ENCODE data around the gene IFNA10. TPM values are rescaled to one million over a fixed set of nuclear protein-coding genes. Genes with fewer than 3 reads are reported as not detected.

Gene IFNA10
- polyA plus RNA-seq, 1 donor (not counting 4 experiments of a cell fraction or from before 2014, with no cell fraction given) = not detected

DNA sequence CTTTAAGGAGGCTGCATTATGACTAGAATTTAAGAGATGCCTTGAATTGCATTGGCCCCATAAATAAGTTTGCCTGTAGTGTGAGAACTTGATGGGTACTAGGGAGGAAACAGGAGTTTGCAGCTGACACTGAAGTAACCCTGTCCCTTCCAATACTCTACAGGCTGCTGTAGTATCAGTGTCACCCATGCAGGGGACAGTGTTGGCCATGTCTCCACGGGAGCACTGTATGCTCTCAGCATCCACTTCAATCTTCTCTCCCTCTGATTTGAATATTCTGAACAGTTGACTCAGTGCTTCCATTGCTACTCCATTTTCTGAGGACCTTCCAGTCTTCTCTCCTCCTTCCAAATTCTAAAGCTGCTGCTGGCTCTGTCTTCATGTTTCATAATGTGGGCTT, 44.2 kb upstream of the IFNA10 start:
- H3K9ac ChIP-seq (ENCODE audit: control insufficient read depth, extremely low read depth, insufficient read depth, low read length) = no peak overlapping the region
- peaks cover 18% of the 10 kb centered on the region for H3K27me3 ChIP-seq (ENCODE audit: control insufficient read depth, extremely low read depth, insufficient read depth, low read length)

DNA sequence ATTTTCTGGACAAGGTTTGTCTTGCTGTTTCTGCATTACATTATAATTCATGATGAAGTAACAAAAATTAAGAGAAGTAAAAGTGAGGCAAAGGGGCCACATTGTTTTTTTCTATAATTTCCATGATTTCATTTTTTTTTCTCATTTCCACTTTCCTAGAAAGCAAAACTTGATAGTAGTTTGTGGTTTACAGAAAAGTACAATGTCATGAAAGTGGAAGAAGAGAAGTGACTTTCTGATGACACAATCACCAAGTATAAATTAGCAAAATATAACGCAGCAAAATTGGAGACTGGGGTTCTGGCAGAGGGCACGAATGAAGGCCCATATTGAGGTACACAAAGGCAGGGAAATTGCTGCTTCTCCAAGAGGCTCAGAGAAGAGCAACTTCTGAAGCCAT, 37.9 kb upstream of the IFNA10 start:
- Histone ChIP-seq H4K20me1 (ENCODE audit: control insufficient read depth, extremely low read depth, insufficient read depth, low read length) (no peaks in the 10 kb centered on the region), H3K9me1 (ENCODE audit: control insufficient read depth, extremely low read depth, insufficient read depth, low read length) (no peaks in the 10 kb centered on the region), H3K79me2 (ENCODE audit: control insufficient read depth, insufficient read depth, low read length) (no peaks in the 10 kb centered on the region), H3K4me1 (ENCODE audit: control insufficient read depth, extremely low read depth, insufficient read depth, low read length) (no peaks in the 10 kb centered on the region), H3K4me2 (ENCODE audit: control insufficient read depth, extremely low read depth, insufficient read depth, low read depth, low read length) (no peak overlapping the region), H3K9me3 (ENCODE audit: control insufficient read depth, low read depth, low read length) (no peaks in the 10 kb centered on the region), H2AFZ (ENCODE audit: control insufficient read depth, low read length) (no peak overlapping the region), H3K27ac (ENCODE audit: control insufficient read depth, insufficient read depth, low read length) (no peak overlapping the region), H3K27me3 (ENCODE audit: control insufficient read depth, extremely low read depth, insufficient read depth, low read length) (peaks cover 9% of the 10 kb centered on the region), H3K36me3 (ENCODE audit: control insufficient read depth in 2 of 2, extremely low read depth in 1 of 2, insufficient read depth in 2 of 2, low read length in 2 of 2) (no peaks in the 10 kb centered on the region), H3K9ac (ENCODE audit: control insufficient read depth, extremely low read depth, insufficient read depth, low read length) (no peak overlapping the region), H3K4me3 (ENCODE audit: control insufficient read depth in 2 of 3, extremely low read depth in 1 of 3, insufficient read depth in 2 of 3, low read depth in 1 of 3, low read length in 3 of 3) (no peak overlapping the region)
- dilution Hi-C loops (cut with MboI; ENCODE audit: extremely low pct_ligation_motif_present, low sequenced_read_pairs) = no loop called here
- FAIRE-seq (no peak), DNase-seq (ENCODE audit: low read depth, low spot score) (no peak)
- TF ChIP-seq EZH2 (IDR thresholded peaks at IDR 0.05; ENCODE audit: low read length) = no peak
- TF ChIP-seq, protein P1, sequence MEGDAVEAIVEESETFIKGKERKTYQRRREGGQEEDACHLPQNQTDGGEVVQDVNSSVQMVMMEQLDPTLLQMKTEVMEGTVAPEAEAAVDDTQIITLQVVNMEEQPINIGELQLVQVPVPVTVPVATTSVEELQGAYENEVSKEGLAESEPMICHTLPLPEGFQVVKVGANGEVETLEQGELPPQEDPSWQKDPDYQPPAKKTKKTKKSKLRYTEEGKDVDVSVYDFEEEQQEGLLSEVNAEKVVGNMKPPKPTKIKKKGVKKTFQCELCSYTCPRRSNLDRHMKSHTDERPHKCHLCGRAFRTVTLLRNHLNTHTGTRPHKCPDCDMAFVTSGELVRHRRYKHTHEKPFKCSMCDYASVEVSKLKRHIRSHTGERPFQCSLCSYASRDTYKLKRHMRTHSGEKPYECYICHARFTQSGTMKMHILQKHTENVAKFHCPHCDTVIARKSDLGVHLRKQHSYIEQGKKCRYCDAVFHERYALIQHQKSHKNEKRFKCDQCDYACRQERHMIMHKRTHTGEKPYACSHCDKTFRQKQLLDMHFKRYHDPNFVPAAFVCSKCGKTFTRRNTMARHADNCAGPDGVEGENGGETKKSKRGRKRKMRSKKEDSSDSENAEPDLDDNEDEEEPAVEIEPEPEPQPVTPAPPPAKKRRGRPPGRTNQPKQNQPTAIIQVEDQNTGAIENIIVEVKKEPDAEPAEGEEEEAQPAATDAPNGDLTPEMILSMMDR (optimal IDR thresholded peaks at IDR 0.05 in 1 of 3, IDR thresholded peaks at IDR 0.05 in 1 of 3, conservative IDR thresholded peaks at IDR 0.05 in 1 of 3; ENCODE audit: extremely low read depth in 1 of 3, insufficient read depth in 2 of 3, low read length in 3 of 3) = no peak

More for the DNA sequence above, 44.2 kb upstream of the IFNA10 start:
- Histone ChIP-seq H4K20me1 (ENCODE audit: control insufficient read depth, extremely low read depth, insufficient read depth, low read length) (no peaks in the 10 kb centered on the region), H3K27ac (ENCODE audit: control insufficient read depth, insufficient read depth, low read length) (no peak overlapping the region), H3K4me2 (ENCODE audit: control insufficient read depth, extremely low read depth, insufficient read depth, low read depth, low read length) (no peak overlapping the region), H3K4me1 (ENCODE audit: control insufficient read depth, extremely low read depth, insufficient read depth, low read length) (no peaks in the 10 kb centered on the region), H3K36me3 (ENCODE audit: control insufficient read depth in 2 of 2, extremely low read depth in 1 of 2, insufficient read depth in 2 of 2, low read length in 2 of 2) (no peaks in the 10 kb centered on the region), H3K79me2 (ENCODE audit: control insufficient read depth, insufficient read depth, low read length) (no peaks in the 10 kb centered on the region), H2AFZ (ENCODE audit: control insufficient read depth, low read length) (no peak overlapping the region), H3K4me3 (ENCODE audit: control insufficient read depth in 2 of 3, extremely low read depth in 1 of 3, insufficient read depth in 2 of 3, low read depth in 1 of 3, low read length in 3 of 3) (no peak overlapping the region), H3K9me3 (ENCODE audit: control insufficient read depth, low read depth, low read length) (no peaks in the 10 kb centered on the region), H3K9me1 (ENCODE audit: control insufficient read depth, extremely low read depth, insufficient read depth, low read length) (no peaks in the 10 kb centered on the region)
- TF ChIP-seq, protein P1 (optimal IDR thresholded peaks at IDR 0.05 in 1 of 3, IDR thresholded peaks at IDR 0.05 in 1 of 3, conservative IDR thresholded peaks at IDR 0.05 in 1 of 3; ENCODE audit: extremely low read depth in 1 of 3, insufficient read depth in 2 of 3, low read length in 3 of 3) = no peak
- FAIRE-seq (no peak), DNase-seq (ENCODE audit: low read depth, low spot score) (no peak)
- dilution Hi-C loops (cut with MboI; ENCODE audit: extremely low pct_ligation_motif_present, low sequenced_read_pairs) = no loop called here

Measured in keratinocyte (primary cell).